CD4-positive, alpha-beta T cell treated with Interleukin-1 beta for 1 hour (primary cell): ENCODE measurements around the gene PRICKLE4.

Experiments used
- DNase-seq, 2 donors: peaks; one replicate each; pipeline ENCODE4 v3.0.0-alpha.2; 2020 to 2022

PRICKLE4 gene

GRCh38 chr6:41774841-41775240 is 5.7 kb upstream of the PRICKLE4 start:
- no peak for DNase-seq

GRCh38 chr6:41775293-41775882 is 5.2 kb upstream of the PRICKLE4 start:
- no peak for DNase-seq

- no peak for DNase-seq
Observed at GRCh38 chr6:41777551-41778285, 2.9 kb upstream of the PRICKLE4 start.

- DNase-seq: no peak
Observed at GRCh38 chr6:41778895-41779294, 1.7 kb upstream of the PRICKLE4 start.

- DNase-seq: no peak
Observed at GRCh38 chr6:41779336-41779735, 1.2 kb upstream of the PRICKLE4 start.

- DNase-seq: peak; percentile 97 to 99
Observed at GRCh38 chr6:41779788-41780550, 613 bp upstream of the PRICKLE4 start, which contains the start of gene FRS3. Gene FRS3, minus strand, starts transcription at chr6:41779900. Its CDS starts 2,913 bp downstream, at chr6:41776987.

GRCh38 chr6:41781366-41781730 is 766 bp downstream of the PRICKLE4 start:
- no peak for DNase-seq

- no peak for DNase-seq
Observed at GRCh38 chr6:41783106-41783780, 2.7 kb downstream of the PRICKLE4 start.

- peak in 1 of 2 donors; percentile 9 for DNase-seq
Observed at GRCh38 chr6:41784581-41785171, 4.1 kb downstream of the PRICKLE4 start.

GRCh38 chr6:41785254-41785653 is 4.7 kb downstream of the PRICKLE4 start:
- DNase-seq: no peak

GRCh38 chr6:41785689-41786450 is 5.3 kb downstream of the PRICKLE4 start:
- DNase-seq: no peak

GRCh38 chr6:41786451-41787218 is 6.1 kb downstream of the PRICKLE4 start:
- DNase-seq: peak; percentile 84 to 89

GRCh38 chr6:41787219-41787917 is 6.8 kb downstream of the PRICKLE4 start, which contains the start of gene TOMM6:
Gene TOMM6, plus strand, starts transcription at chr6:41787694. Its CDS starts 4 bp downstream, at chr6:41787698.
- peak; percentile 93 to 96 for DNase-seq

- no peak for DNase-seq
Observed at GRCh38 chr6:41789390-41789724, 8.8 kb downstream of the PRICKLE4 start.

- DNase-seq: no peak
Observed at GRCh38 chr6:41790045-41790444, 9.5 kb downstream of the PRICKLE4 start.

GRCh38 chr6:41791305-41791704 is 10.7 kb downstream of the PRICKLE4 start:
- no peak for DNase-seq

- DNase-seq: no peak
Observed at GRCh38 chr6:41791984-41792383, 11.4 kb downstream of the PRICKLE4 start.

- DNase-seq: no peak
Observed at GRCh38 chr6:41796474-41796873, 15.9 kb downstream of the PRICKLE4 start.

- DNase-seq: no peak
Observed at GRCh38 chr6:41798901-41799558, 18.4 kb downstream of the PRICKLE4 start.

GRCh38 chr6:41799559-41799911 is 19.0 kb downstream of the PRICKLE4 start:
- no peak for DNase-seq
